ENCODE results near the gene CNTN5. TPM values are rescaled to one million over a fixed set of nuclear protein-coding genes. Genes with fewer than 3 reads are reported as not detected.

Gene CNTN5
- total and polyA plus RNA-seq, 2 donors (not counting 1 experiment from before 2014, with no cell fraction given): 0.17 TPM; not detected in 1

DNA sequence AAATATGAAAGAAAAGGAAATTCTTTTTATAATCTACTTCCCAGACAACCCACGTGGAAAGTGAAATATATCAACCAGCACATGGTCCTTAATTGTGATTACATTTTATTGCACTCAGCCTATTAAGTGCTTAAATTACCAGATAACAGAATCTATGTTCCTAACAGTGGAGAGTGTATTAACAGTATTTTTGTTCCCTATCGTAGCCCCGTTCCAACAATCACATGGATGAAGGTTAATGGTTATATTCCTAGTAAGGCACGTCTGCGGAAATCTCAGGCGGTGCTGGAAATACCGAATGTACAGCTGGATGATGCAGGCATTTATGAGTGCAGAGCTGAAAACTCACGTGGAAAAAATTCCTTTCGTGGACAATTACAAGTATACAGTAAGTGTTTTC is 1040.3 kb downstream of the CNTN5 start:
- Histone ChIP-seq H3K4me1 (ENCODE audit: control insufficient read depth, extremely low read depth, insufficient read depth, low read length) (no peaks in the 10 kb centered on the region), H3K4me2 (ENCODE audit: extremely low read depth, insufficient read depth, low read length) (no peak overlapping the region), H4K20me1 (ENCODE audit: control insufficient read depth, extremely low read depth, insufficient read depth, low read length) (no peaks in the 10 kb centered on the region), H3K79me2 (ENCODE audit: control insufficient read depth, insufficient read depth, low read length) (no peaks in the 10 kb centered on the region), H2AFZ (ENCODE audit: low read length) (no peak overlapping the region), H3K27ac (ENCODE audit: insufficient read depth, low read length) (no peak overlapping the region), H3K27me3 (ENCODE audit: control insufficient read depth, insufficient read depth, low read length) (no peaks in the 10 kb centered on the region), H3K4me3 (replicated peaks in 1 of 4; ENCODE audit: control extremely low read depth in 1 of 4, insufficient read depth in 1 of 4, low read depth in 3 of 4, low read length in 4 of 4) (peak overlapping the region in 1 of 4 experiments; percentile 25), H3K36me3 (ENCODE audit: control insufficient read depth, insufficient read depth, low read length) (no peaks in the 10 kb centered on the region), H3K9me3 (ENCODE audit: control insufficient read depth, insufficient read depth, low read depth, low read length) (no peaks in the 10 kb centered on the region), H3K9ac (ENCODE audit: insufficient read depth, low read length) (no peak overlapping the region)
- TF ChIP-seq, protein P1, sequence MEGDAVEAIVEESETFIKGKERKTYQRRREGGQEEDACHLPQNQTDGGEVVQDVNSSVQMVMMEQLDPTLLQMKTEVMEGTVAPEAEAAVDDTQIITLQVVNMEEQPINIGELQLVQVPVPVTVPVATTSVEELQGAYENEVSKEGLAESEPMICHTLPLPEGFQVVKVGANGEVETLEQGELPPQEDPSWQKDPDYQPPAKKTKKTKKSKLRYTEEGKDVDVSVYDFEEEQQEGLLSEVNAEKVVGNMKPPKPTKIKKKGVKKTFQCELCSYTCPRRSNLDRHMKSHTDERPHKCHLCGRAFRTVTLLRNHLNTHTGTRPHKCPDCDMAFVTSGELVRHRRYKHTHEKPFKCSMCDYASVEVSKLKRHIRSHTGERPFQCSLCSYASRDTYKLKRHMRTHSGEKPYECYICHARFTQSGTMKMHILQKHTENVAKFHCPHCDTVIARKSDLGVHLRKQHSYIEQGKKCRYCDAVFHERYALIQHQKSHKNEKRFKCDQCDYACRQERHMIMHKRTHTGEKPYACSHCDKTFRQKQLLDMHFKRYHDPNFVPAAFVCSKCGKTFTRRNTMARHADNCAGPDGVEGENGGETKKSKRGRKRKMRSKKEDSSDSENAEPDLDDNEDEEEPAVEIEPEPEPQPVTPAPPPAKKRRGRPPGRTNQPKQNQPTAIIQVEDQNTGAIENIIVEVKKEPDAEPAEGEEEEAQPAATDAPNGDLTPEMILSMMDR (conservative IDR thresholded peaks at IDR 0.05 in 1 of 2, IDR thresholded peaks at IDR 0.05 in 1 of 2; ENCODE audit: low read depth in 1 of 2, low read length in 2 of 2): no peak
- no peak for TF ChIP-seq EZH2 (IDR thresholded peaks at IDR 0.05; ENCODE audit: low read length, missing control alignments)
- no peak for DNase-seq (ENCODE audit: low read depth in 2 of 2)

DNA sequence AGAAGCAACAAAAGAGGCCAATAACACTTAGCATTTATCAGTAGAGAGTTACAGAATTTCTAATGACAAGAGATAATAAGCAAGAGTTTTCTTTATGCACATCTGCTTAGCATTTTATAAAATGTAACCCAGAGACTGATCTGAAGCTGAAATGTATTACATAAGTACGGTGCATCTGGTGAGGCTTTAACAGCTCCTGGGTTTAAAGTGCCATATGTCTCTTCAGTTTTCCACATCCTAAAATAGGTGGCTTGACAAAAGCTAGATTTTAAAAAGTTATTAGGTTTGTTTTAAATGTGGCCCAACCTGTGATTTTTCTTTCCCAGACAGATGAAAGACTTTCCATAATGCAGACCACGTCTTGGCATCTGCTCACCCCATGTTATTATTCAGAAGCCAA is 1045.7 kb downstream of the CNTN5 start:
- no peak overlapping the region for H3K9ac ChIP-seq (ENCODE audit: insufficient read depth, low read length)
- H3K79me2 ChIP-seq (ENCODE audit: control insufficient read depth, insufficient read depth, low read length): no peaks in the 10 kb centered on the region
- H4K20me1 ChIP-seq (ENCODE audit: control insufficient read depth, extremely low read depth, insufficient read depth, low read length): no peaks in the 10 kb centered on the region
- H3K9me3 ChIP-seq (ENCODE audit: control insufficient read depth, insufficient read depth, low read depth, low read length): no peaks in the 10 kb centered on the region
- no peaks in the 10 kb centered on the region for H3K36me3 ChIP-seq (ENCODE audit: control insufficient read depth, insufficient read depth, low read length)
- H3K27ac ChIP-seq (ENCODE audit: insufficient read depth, low read length): no peak overlapping the region
- DNase-seq (ENCODE audit: low read depth in 2 of 2): no peak
- H3K4me2 ChIP-seq (ENCODE audit: extremely low read depth, insufficient read depth, low read length): no peak overlapping the region
- H3K4me3 ChIP-seq (replicated peaks in 1 of 4; ENCODE audit: control extremely low read depth in 1 of 4, insufficient read depth in 1 of 4, low read depth in 3 of 4, low read length in 4 of 4): no peak overlapping the region
- no peak for TF ChIP-seq EZH2 (IDR thresholded peaks at IDR 0.05; ENCODE audit: low read length, missing control alignments)
- TF ChIP-seq, protein P1 (conservative IDR thresholded peaks at IDR 0.05 in 1 of 2, IDR thresholded peaks at IDR 0.05 in 1 of 2; ENCODE audit: low read depth in 1 of 2, low read length in 2 of 2): no peak
- no peak overlapping the region for H2AFZ ChIP-seq (ENCODE audit: low read length)
- H3K4me1 ChIP-seq (ENCODE audit: control insufficient read depth, extremely low read depth, insufficient read depth, low read length): no peaks in the 10 kb centered on the region
- no peaks in the 10 kb centered on the region for H3K27me3 ChIP-seq (ENCODE audit: control insufficient read depth, insufficient read depth, low read length)

DNA sequence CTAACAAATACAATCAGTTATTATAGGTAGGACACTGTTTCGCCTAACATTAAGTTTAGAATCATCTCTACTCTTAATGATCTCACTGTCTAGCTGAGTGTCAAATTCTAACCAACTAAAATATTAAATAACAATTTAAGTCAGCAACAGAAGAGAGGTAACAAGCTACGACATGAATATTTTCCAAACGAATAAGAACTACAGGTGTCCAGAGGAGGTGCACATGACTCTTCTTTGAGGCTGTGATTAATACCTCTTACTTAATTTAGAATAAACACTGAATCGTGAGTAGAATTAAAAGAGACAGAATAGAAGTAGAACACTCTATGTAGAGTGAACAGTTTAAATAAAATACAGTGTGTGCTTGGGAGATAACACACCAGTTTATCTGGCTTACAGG is 1047.4 kb downstream of the CNTN5 start:
- no peak overlapping the region for H3K27ac ChIP-seq (ENCODE audit: insufficient read depth, low read length)
- no peak overlapping the region for H3K4me2 ChIP-seq (ENCODE audit: extremely low read depth, insufficient read depth, low read length)
- no peak for DNase-seq (ENCODE audit: low read depth in 2 of 2)
- H3K4me3 ChIP-seq (replicated peaks in 1 of 4; ENCODE audit: control extremely low read depth in 1 of 4, insufficient read depth in 1 of 4, low read depth in 3 of 4, low read length in 4 of 4): no peak overlapping the region
- H2AFZ ChIP-seq (ENCODE audit: low read length): no peak overlapping the region
- TF ChIP-seq EZH2 (IDR thresholded peaks at IDR 0.05; ENCODE audit: low read length, missing control alignments): no peak
- TF ChIP-seq, protein P1 (conservative IDR thresholded peaks at IDR 0.05 in 1 of 2, IDR thresholded peaks at IDR 0.05 in 1 of 2; ENCODE audit: low read depth in 1 of 2, low read length in 2 of 2): no peak
- no peak overlapping the region for H3K9ac ChIP-seq (ENCODE audit: insufficient read depth, low read length)
- H3K27me3 ChIP-seq (ENCODE audit: control insufficient read depth, insufficient read depth, low read length): no peaks in the 10 kb centered on the region
- no peaks in the 10 kb centered on the region for H4K20me1 ChIP-seq (ENCODE audit: control insufficient read depth, extremely low read depth, insufficient read depth, low read length)
- H3K9me3 ChIP-seq (ENCODE audit: control insufficient read depth, insufficient read depth, low read depth, low read length): no peaks in the 10 kb centered on the region
- H3K79me2 ChIP-seq (ENCODE audit: control insufficient read depth, insufficient read depth, low read length): no peaks in the 10 kb centered on the region
- no peaks in the 10 kb centered on the region for H3K4me1 ChIP-seq (ENCODE audit: control insufficient read depth, extremely low read depth, insufficient read depth, low read length)
- H3K36me3 ChIP-seq (ENCODE audit: control insufficient read depth, insufficient read depth, low read length): no peaks in the 10 kb centered on the region
